Muscle layer of duodenum (tissue), 2 donors: ENCODE measurements around the gene ACP6.
"Not testable (repeated sequence)": the region's sequence is repeated elsewhere in the genome, so short reads cannot be mapped to it uniquely, and the experiment has no call there.

ENCODE experiments used
- H3K27ac ChIP-seq: one replicate; pipeline ENCODE4 v1.7.0; 2013; ENCODE audit warnings: mild to moderate bottlenecking, low read length
- H3K27me3 ChIP-seq: one replicate; pipeline ENCODE4 v1.7.0; 2013; ENCODE audit warnings: low read depth, mild to moderate bottlenecking, control low read depth, low read length
- H3K36me3 ChIP-seq, 2 donors: one replicate each; pipeline ENCODE4 v1.7.0; 2013; ENCODE audit warnings: low read length in 2 of 2, control low read depth in 1 of 2, mild to moderate bottlenecking in 1 of 2; ENCODE audit not compliant: insufficient read depth in 2 of 2, control insufficient read depth in 1 of 2
- H3K4me1 ChIP-seq, 2 donors: one replicate each; pipeline ENCODE4 v1.7.0; 2013; ENCODE audit warnings: low read length in 2 of 2, mild to moderate bottlenecking in 2 of 2, control low read depth in 1 of 2, moderate library complexity in 1 of 2; ENCODE audit not compliant: insufficient read depth in 2 of 2, control insufficient read depth in 1 of 2
- H3K4me3 ChIP-seq, 2 donors: one replicate each; pipeline ENCODE4 v1.7.0; 2013; ENCODE audit warnings: low read length in 2 of 2, low read depth in 1 of 2, mild to moderate bottlenecking in 1 of 2
- H3K9me3 ChIP-seq, 2 donors: one replicate each; pipeline ENCODE4 v1.7.0; 2013; ENCODE audit warnings: low read length in 2 of 2, control low read depth in 1 of 2, mild to moderate bottlenecking in 1 of 2; ENCODE audit not compliant: control insufficient read depth in 1 of 2
- donor health status: healthy.

The ACP6 gene

DNA sequence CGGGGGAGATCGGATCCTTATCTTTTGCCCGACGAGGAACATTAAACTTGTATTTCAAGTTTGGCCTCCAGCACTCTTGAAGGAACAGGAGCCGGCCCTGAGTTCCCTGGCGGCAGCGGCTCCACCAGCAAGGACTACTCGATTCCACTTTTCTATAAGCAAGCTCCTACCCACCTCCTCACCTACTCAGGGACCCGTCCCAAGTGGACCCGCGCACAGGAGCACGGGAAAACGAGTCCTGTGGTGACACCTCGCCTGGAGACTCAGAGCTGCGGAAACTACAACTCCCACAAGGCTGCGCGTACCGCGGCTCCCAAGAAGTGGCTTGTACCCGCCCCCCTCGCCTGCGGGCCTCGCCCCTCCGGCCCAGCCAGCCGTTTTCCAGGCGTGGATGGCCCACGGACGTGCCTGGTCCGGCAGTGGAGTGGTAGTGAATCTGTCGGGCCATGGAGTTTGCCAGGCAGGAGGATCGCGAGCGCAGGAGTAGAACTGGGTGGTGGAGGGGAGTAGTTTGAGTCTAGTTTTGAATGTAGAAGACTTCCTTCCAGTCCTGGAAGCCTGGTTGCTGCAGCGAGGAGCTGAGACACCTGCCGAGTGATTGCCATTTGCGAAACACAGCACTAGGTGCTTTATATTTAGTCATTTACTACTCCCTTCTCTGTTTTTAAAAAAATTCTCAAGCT is at the start of gene ACP6:
ACP6 (minus strand) TSS at position 206 of the 683 bp plus-strand sequence. CDS start 476 bp downstream, outside the sequence.
- Histone ChIP-seq H3K9me3 (no peaks in the 10 kb centered on the region), H3K36me3 (no peaks in the 10 kb centered on the region), H3K27me3 (no peaks in the 10 kb centered on the region), H3K27ac (peak within 1 kb of the TSS; percentile 76), H3K4me3 (peak within 1 kb of the TSS; percentile 82 to 99), H3K4me1 (peaks cover 8 to 21% of the 10 kb centered on the region in 2 donors)

DNA sequence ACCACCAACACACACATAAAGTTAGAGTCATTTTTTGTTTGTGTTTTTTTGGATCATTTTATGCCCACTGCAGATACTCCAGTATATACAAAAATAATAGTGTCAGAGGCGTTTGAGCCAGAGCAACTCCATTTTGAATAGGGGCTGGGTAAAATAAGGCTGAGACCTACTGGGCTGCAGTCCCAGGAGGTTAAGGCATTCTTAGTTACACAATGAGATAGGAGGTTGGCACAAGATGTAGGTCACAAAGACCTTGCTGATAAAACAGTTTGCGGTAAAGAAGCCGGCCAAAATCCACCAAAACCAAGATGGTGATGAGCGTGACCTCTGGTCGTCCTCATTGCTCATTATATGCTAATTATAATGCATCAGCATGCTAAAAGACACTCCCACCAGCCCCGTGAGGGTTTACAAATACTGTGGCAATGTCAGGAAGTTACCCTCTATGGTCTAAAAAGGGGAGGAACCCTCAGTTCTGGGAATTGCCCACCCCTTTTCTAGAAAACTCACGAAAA is 49.4 kb upstream of the ACP6 start:
- Histone ChIP-seq H3K36me3 (no peaks in the 10 kb centered on the region), H3K9me3 (no peaks in the 10 kb centered on the region), H3K27me3 (no peaks in the 10 kb centered on the region), H3K4me3 (no peak overlapping the region), H3K27ac (no peak overlapping the region), H3K4me1 (no peaks in the 10 kb centered on the region)

DNA sequence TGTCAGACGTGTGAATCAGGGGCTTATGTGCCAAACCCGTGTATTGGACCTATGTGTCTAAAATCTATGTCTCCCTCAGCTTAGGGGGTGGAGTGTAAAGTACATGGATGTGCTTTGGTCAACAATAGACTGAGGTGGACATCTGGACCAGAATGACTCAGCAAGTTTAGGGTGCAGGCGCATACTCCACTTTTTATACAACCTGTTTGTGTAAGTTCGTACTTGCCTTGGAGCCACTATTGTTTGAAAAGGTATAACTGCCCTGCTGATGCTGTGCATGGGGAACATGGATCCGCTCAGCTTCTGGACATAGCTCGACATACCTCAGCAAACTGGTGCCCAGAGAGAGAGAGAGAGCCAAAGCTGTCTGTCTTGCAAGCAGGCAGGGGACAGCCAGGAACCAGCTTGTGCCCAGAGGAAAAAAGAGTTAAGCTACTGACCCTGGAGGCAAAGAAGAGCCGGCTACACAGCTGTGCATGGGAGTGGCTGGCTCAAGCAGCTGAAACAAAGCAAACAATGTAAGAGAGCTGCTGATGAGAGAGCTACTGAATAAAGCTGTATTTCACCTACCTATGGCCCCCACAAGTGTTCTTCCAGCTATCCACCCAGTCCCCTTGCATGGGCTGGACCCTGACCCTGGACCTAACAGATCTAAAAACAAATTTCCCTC is 48.8 kb upstream of the ACP6 start:
- Histone ChIP-seq H3K9me3 (no peaks in the 10 kb centered on the region), H3K4me1 (no peaks in the 10 kb centered on the region), H3K4me3 (no peak overlapping the region), H3K27me3 (no peaks in the 10 kb centered on the region), H3K27ac (no peak overlapping the region), H3K36me3 (no peaks in the 10 kb centered on the region)

DNA sequence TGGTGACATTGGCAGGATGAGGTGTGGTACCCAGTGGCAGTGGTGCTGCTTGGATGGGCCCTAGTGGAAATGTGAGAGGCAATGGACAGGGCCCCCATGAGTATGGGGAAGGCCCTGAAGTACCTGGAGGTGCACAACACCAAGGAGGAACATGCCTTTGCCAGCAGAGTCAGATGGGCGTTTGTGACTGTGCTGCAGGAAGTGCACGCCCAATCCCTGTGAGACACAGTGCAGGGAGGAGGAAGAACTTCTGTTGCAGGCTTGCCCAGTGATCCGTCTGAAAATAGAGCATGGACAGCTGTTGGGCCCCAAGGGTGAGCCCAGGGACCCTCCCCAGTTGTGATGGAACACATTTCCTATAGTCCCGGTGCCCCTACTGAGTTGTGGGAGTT is 47.4 kb upstream of the ACP6 start:
- no peaks in the 10 kb centered on the region for H3K27me3 ChIP-seq
- H3K4me3 ChIP-seq, result no peak overlapping the region
- no peak overlapping the region for H3K27ac ChIP-seq
- no peaks in the 10 kb centered on the region for H3K4me1 ChIP-seq
- no peaks in the 10 kb centered on the region for H3K36me3 ChIP-seq
- no peaks in the 10 kb centered on the region for H3K9me3 ChIP-seq

DNA sequence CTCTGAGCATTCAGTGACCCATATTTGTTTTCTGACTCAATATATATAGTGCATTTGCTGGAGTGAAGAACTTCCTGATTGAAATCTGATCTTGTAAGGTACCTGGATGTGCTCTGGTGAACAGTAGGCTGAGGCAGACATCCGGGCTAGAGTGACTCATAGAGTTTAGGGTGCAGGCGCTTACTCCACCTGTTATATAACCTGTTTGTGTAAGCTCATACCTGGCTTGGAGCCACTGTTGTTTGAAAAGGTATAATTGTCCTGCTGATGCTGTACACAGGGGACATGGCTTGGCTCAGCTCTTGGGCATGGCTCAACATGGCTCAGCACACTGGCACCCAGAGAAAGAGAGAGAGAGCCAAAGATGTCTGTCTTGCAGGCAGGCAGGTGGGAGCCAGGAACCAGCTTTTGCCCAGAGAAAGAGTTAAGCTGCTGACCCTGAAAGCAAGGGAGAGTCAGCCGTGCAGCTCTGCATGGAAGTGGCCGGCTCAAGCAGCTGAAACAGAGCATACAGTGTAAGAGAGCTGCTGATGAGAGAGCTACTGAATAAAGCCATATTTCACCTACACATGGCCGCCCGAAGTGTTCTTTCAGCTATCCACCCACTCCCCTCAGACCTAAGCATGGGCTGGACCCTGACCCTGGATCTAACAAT is 46.9 kb upstream of the ACP6 start:
- H3K27ac ChIP-seq, result no peak overlapping the region
- H3K4me1 ChIP-seq, result no peaks in the 10 kb centered on the region
- H3K36me3 ChIP-seq, result no peaks in the 10 kb centered on the region
- no peaks in the 10 kb centered on the region for H3K27me3 ChIP-seq
- H3K4me3 ChIP-seq, result no peak overlapping the region
- H3K9me3 ChIP-seq, result no peaks in the 10 kb centered on the region

DNA sequence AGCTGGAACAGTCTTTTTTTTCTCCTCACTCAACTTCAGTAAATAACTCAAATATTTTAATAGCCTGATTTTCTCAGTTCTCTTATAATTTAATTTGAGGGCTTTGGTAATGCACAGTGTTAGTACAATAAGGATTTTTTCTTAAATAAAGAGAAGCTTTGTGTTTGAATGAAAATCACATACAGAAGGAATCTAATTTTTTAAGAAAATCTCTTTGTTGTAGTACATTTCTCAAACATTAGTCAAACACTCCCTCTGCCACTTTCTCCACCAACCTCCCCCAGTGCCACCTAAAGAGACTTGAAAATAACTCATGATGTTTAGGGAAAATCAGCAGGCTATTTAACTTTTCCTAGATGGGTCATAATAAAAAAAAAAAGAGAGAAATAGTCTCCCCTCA is 42.3 kb upstream of the ACP6 start:
- H3K9me3 ChIP-seq, result no peaks in the 10 kb centered on the region
- H3K4me3 ChIP-seq, result no peak overlapping the region
- no peaks in the 10 kb centered on the region for H3K27me3 ChIP-seq
- H3K36me3 ChIP-seq, result no peaks in the 10 kb centered on the region
- H3K4me1 ChIP-seq, result no peaks in the 10 kb centered on the region
- no peak overlapping the region for H3K27ac ChIP-seq

DNA sequence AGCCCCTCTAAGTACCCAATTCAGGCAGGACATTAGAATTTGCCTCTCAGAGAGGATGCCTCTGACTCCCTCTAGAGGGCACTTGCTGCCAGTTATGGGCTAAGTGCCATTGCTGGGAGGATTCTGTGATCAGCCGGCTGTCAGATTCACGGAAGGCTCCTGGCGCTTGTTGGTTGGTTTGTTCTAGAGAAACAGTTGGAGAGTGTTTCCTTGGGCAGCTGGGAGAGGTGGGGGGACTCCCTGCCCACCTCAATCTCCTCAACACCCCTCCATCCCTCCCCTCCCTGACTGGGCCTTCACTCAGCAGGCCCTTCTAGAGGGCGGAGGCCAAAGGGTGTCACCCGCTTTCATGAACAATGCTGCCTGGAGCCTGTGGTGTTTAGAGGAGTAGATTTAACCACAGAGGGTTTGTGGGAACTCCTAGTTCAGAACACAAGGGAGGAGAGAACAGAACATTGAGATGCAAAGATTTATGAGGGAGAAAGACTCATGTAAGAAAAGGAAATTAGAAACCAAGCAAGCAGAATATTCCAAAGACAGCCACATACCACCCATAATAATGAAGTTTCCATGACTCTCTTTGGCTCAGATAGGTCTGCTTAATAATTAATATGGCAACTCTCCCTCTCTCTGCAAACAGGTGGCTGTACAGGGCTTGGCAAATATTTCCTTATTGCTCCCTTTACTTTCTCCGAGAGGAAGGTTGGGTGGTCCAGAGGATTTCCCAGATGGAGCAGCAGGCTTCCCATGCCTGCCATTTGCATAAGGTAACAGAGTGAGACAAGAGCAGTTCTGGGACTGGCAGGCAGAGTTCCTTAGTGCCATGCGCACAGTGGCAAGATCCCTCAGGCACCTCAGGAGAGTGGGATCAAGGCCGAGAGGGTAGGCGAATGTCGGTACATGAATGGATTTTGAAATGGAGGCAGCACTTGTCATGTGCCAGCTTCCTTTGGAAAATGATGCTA is 30.0 kb upstream of the ACP6 start:
- Histone ChIP-seq H3K27ac (peak overlapping the region; percentile 19), H3K9me3 (no peaks in the 10 kb centered on the region)

DNA sequence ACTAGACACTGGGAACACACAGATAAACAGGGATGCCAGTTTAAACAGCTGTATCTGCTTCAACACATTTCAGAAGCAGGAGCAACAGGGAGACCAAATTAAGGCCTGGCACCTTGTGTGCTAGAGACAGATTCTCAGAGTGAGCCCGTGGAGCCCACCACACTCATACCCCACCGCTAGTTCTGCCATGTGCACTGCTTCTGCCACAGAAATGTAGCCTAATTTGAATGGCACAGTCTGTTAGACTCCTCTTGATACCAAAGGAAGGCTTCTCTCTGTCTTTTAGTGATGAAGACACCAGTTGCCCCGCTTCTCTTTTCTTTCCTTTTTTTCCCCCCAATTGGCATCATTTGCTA is 29.3 kb upstream of the ACP6 start:
- no peak overlapping the region for H3K4me3 ChIP-seq
- no peak overlapping the region for H3K27ac ChIP-seq

More for the DNA sequence above, 30.0 kb upstream of the ACP6 start:
- H3K4me1 ChIP-seq, result peaks cover 0 to 5% of the 10 kb centered on the region in 2 donors
- no peaks in the 10 kb centered on the region for H3K27me3 ChIP-seq
- H3K36me3 ChIP-seq, result no peaks in the 10 kb centered on the region
- H3K4me3 ChIP-seq, result peak overlapping the region in 1 of 2 donors; percentile 33

DNA sequence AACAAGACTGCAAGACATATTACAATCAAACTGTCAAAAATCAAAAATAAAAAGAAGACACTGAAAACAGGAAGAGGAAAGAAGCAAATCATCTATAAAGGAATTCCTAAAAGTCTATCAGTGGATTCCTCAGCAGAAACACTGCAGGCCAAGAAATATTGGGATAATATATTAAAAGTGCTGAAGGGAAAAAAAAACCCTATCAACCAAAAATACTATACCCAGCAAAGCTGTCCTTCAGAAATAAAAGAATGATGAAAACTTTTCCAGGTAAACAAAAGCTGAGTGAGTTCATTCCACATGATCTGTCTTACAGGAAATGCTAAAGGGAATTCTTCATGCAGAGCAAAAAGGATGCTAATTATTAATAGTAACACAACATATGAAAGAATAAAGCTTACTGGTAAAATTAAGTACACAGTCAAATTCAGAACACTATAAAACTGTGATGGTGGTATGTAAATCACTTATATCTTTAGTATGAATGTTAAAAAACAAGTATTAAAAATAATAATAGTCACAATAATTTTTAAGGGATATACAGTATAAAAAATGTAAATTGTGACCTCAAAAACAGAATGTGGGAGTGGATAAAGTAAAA is 12.9 kb upstream of the ACP6 start:
- Histone ChIP-seq H3K27me3 (no peaks in the 10 kb centered on the region), H3K36me3 (no peaks in the 10 kb centered on the region), H3K9me3 (peaks cover 3 to 22% of the 10 kb centered on the region in 2 donors), H3K4me3 (no peak overlapping the region), H3K27ac (no peak overlapping the region), H3K4me1 (no peaks in the 10 kb centered on the region)

More for the DNA sequence above, 29.3 kb upstream of the ACP6 start:
- Histone ChIP-seq H3K27me3 (no peaks in the 10 kb centered on the region), H3K36me3 (no peaks in the 10 kb centered on the region), H3K4me1 (peaks cover 0 to 5% of the 10 kb centered on the region in 2 donors), H3K9me3 (no peaks in the 10 kb centered on the region)

DNA sequence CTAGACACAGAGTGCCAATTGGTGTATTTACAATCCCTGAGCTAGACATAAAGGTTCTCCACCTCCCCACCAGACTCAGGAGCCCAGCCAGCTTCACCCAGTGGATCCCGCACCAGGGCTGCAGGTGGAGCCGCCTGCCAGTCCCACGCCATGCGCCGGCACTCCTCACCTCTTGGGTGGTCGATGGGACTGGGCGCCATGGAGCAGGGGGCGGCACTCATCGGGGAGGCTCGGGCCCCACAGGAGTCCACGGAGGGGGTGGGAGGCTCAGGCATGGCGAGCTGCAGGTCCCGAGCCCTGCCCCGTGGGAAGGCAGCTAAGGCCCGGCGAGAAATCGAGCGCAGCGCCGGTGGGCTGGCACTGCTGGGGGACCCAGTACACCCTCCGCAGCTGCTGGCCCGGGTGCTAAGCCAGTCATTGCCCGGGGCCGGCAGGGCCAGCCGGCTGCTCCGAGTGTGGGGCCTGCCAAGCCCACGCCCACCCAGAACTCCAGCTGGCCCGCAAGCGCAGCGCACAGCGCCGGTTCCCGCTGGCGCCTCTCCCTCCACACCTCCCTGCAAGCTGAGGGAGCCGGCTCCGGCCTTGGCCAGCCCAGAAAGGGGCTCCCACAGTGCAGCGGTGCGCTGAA is 10.4 kb upstream of the ACP6 start:
- H3K9me3 ChIP-seq, result peaks cover 3 to 29% of the 10 kb centered on the region in 2 donors
- H3K27ac ChIP-seq, H3K4me3 ChIP-seq, H3K4me1 ChIP-seq, H3K27me3 ChIP-seq, H3K36me3 ChIP-seq: not testable (repeated sequence)
